ENCODE measurements around the gene PTPRJ.

PTPRJ gene

GRCh38 chr11:48169717-48170116, 189.4 kb downstream of the PTPRJ start:
- DNase-seq = no peak

DNA sequence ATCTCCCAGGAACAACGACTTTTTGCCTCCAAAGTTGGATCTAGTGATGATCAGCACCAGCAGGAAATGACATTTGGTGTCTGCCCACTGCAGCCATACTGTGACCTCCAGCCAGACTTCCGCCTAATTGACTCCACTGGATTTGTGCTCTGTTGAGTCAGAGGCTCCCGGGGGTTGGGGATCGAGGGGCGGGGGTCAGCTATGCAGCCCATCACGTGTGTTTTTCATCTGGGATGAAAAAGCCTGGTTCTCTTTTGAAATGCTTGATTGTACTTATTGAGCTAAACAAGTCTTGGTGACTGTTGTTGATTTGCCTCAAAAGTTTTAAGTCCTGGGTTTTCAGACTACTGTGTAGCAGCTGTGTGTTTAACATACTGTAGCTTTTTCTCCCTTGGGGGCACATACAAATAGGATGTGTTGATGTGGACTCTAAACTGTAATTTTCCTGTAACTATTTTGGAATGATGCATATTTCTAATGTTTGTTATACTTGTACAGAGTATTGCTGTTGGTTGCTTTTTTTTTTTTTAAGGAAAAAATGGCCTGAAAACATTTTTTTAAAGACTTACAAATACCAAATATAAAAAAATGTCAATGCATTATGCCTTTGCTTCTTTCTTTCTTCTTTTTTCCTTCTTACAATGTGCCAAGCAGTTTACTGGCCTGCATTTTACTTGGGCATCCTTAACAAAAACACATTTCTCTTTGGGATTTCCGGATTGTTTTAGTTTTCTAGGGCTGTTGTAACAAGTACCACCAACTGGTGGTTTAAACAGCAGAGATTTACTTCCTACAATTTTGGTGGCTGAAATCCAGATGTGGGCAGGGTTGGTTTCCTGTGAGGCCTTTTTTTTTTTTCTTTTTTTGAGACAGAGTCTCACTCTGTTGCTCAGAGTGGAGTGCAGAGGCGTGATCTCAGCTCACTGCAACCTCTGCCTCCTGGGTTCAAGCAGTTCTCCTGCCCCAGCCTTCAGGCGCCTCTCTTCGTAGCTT, 190.2 kb downstream of the PTPRJ start:
- DNase-seq = no peak

DNA sequence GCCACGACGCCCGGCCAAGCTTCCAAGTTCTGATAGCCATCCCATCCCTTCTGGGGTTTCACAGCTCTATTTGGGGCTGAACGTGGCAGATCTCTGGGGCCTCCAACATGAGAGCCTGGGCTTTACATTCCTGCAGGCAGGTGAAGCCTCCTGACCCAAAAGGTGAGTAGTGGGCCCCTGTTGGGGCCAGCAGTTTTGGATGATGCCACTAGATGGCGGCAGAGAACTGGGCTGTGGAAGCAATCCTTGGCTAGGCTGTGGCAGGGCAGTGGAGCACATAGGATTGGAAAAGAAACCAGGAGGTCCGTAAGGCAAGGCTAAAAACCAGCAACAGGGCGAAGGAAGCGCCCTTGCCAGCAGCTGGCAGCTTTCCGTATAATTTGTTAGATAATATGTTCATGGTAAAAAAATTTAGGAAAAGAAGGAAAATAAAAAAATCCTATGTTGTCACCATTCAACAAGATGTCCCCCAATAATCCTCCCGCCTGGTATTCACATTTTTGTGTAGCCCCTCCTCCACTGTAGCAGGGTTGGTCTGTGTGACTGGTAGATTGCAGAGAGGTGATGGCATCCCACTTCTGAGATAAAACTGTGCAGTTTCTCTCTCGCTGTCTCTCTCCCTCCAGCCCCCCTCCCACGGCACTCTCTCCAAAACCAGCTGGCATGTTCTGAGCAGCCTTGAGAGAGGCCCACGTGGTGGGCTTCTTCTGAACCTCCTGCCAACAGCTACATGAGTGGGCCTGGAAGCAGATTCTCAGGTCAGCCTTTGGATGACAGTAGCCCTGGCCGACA, 192.7 kb downstream of the PTPRJ start:
- DNase-seq = peak; percentile 70

DNA sequence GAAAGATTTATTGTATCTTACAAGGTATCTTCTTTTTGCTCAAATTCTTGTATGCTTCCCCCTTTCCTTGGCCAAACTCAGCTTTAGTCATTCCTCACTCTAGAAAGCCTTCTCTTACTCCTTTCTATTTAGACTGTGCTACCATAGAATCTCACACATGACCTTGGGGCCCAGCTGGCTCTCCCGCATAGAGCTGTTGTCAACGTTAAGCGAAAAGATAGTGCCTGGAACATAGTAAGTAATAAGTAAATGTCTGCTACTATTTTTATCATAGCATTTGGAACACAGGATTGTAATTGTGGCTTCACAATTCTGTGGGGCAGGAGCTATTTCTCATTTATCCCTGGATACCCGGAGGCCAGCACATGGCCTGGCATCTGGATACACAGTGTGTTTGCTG, 197.3 kb downstream of the PTPRJ start:
- no peak for DNase-seq

DNA sequence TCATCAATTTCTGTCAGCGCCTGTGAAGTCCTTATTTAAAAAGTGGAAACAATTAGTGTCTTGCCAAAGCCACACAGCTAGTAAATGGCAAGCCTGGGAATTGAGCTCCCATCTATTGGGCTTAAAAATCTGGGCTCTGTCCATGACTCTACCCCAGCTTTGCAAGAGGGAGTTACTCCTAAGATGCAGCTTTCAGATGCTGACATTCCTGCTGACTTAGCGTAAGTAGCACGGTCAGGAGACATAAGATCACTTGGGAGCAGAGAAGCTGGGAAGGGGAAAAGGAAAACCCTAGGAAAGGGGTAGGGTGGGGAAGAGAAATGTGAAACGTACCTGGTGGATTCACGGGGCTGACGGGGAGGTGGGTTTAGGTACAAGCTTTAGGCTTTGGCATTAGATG, 200.3 kb downstream of the PTPRJ start:
- DNase-seq = no peak

GRCh38 chr11:48182860-48183526, 202.6 kb downstream of the PTPRJ start:
- no peak for DNase-seq

DNA sequence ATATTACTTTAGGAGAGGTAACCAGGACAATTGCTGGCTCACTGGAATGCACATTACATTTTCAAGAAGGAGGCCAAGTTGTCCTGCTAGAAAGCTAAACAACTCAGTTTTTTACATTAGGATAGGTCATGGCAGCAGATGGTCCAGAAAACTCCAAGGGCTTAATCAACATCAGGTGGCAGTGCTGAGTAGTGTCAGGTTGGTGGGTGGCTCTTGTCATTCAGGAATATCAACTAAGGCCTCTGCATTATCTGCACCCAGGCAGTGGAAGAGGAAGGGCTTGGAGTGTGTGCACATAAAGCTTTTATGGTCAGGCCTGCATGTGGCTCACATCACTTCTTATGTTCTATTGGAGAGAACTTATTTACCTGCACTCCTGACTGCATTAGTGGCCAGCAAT, 204.1 kb downstream of the PTPRJ start:
- no peak for DNase-seq

GRCh38 chr11:48190906-48191654, 210.7 kb downstream of the PTPRJ start:
- peak; percentile 28 for DNase-seq

DNA sequence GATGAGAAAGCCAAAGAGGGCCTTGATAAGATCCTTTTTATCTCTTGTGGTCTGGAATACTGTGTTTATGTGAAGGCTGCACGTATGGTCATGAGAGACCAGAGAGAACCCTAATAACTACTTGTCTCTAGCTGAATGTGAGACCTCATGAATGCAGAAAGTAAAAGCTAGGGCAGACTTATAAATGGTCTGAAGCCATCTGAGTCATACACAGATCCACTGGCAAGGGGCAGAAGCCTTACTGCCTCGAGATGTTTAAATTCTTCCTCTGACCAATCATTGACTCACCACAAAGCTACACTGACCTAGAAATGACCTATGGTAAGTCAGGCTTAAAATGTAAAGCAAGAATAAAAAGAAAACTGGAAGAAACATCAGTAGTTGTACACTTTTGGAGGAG, 213.5 kb downstream of the PTPRJ start:
- DNase-seq = no peak

GRCh38 chr11:48207881-48208280, 227.5 kb downstream of the PTPRJ start:
- no peak for DNase-seq

DNA sequence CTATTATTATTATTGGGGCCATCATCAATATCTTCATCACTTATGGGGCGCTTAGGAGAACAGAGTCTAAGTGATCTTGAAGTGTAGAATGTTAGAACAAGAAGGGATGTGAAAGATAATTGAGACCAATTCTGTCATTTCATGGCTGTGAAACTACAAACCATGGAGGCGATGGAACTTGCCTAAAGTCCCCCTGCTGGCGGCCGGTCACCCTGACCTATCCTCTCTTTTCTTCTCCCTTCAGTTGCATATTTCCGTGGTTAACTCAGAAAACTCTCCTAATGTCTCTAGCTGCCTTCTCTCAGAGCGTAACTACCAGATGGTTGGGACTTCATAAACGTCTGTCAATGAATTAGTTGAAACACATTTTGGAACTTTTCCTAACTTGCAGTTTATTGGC, 229.7 kb downstream of the PTPRJ start:
- DNase-seq = no peak

DNA sequence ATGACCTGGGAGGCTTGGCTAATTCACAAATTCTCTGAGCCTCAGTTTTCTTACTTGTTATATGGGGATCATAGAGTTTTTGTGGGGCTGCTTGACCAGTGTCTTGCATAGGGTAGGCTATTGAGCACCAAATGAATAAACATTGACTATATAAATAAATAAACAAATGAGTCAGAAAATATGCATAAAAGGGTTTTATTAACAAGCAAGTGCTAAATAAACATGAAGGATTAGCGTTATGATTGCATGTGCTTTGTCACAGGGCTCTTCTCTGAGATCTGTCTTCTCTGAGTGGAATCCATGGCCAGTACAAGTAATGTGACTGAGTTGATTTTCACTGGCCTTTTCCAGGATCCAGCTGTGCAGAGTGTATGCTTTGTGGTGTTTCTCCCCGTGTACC, 236.2 kb downstream of the PTPRJ start, which contains the start of gene OR4B1:
TSS of gene OR4B1 (plus strand) at position 301 of the 400 bp plus-strand sequence. CDS start at position 301, 0 bp downstream.
- no peak for DNase-seq
